GM12878 (cell line): ENCODE data around the gene PHPT1. TPM values are rescaled to one million over a fixed set of nuclear protein-coding genes. Genes with fewer than 3 reads are reported as not detected.

Source experiments
- EGR1 ChIP-seq, 2 experiments: IDR thresholded peaks; 1 replicate in 1 of 2; 2 replicates in 1 of 2; pipeline ENCODE4 v1.6.1; 2011 to 2012; ENCODE audit warnings: low read depth in 2 of 2, low read length in 2 of 2, borderline replicate concordance in 1 of 2, mild to moderate bottlenecking in 1 of 2, moderate library complexity in 1 of 2
- HDGF ChIP-seq: fragments of 450-650 bp; IDR thresholded peaks from 2 replicates; pipeline ENCODE4 v1.6.1; 2016; ENCODE audit warnings: antibody characterized with exemption
- IRF3 ChIP-seq: fragments of 450-650 bp; IDR thresholded peaks from 2 replicates; pipeline ENCODE4 v1.6.1; 2014; ENCODE audit warnings: mild to moderate bottlenecking
- MXI1 ChIP-seq: fragments of 150-350 bp; IDR thresholded peaks from 2 replicates; pipeline ENCODE4 v1.6.1; 2011; ENCODE audit warnings: low read depth, mild to moderate bottlenecking, inconsistent platforms, low read length, improper control_type of control experiment
- TAF1 ChIP-seq: IDR thresholded peaks from 2 replicates; pipeline ENCODE4 v1.6.1; 2011; ENCODE audit warnings: mild to moderate bottlenecking, low read depth, low read length, borderline replicate concordance
- TCF7 ChIP-seq: IDR thresholded peaks from 2 replicates; pipeline ENCODE4 v1.6.1; 2014; ENCODE audit warnings: antibody characterized with exemption, borderline replicate concordance
- ZNF274 ChIP-seq: IDR thresholded peaks from one replicate; pipeline ENCODE4 v1.8.0; 2011; ENCODE audit not compliant: insufficient read length, insufficient read depth
- polyA plus RNA-seq, 11 experiments: library from polyadenylated mRNA; depleted of rRNA in 4 of 11; unstranded in 6 of 11; stranded (reverse) in 5 of 11; fragments of >200 nt; fragmentation: Nextera tagmentation in 4 of 11; fragmentation: Illumina TruSeq in 1 of 11; extraction: Ambion mirVana in 4 of 11; extraction: Trizol in 1 of 11; gene quantifications; 1 replicate in 1 of 11; 2 replicates in 10 of 11; pipeline versions ENCODE4 v1.2.1 to v1.2.3, GENCODE V29; 2011 to 2016; ENCODE audit warnings: inconsistent platforms in 2 of 11, missing spikeins in 2 of 11, low read depth in 1 of 11
- total RNA-seq, 4 experiments: library from RNA; depleted of rRNA in 3 of 4; stranded (reverse); fragments of >200 nt in 3 of 4; fragmentation: Illumina TruSeq in 1 of 4; extraction: Trizol in 1 of 4; gene quantifications; 2 replicates each; pipeline versions ENCODE4 v1.2.1 to v1.2.3, GENCODE V29; 2013 to 2021
- TF ChIP-seq, protein P1 (sequence below): IDR thresholded peaks from 2 replicates; pipeline ENCODE4 v1.6.1; 2012; ENCODE audit warnings: mild to moderate bottlenecking, low read depth, low read length
- TF ChIP-seq, protein P2 (sequence below): IDR thresholded peaks from 2 replicates; pipeline ENCODE4 v1.6.1; 2011; ENCODE audit warnings: borderline replicate concordance, low read depth, mild to moderate bottlenecking, moderate library complexity, low read length; ENCODE audit not compliant: insufficient read depth, poor library complexity, severe bottlenecking

Gene PHPT1
- total and polyA plus RNA-seq, 10 of the 15 experiments (the other 5 are each of a cell fraction or from before 2014, with no cell fraction given), result 56.2 to 323 (median 140) TPM

GRCh38 chr9:136861874-136862457 lies 12.8 kb downstream of the PHPT1 start (continued):
- TF ChIP-seq MXI1 (no peak), TCF7 (no peak), IRF3 (no peak), HDGF (no peak), EGR1 (IDR thresholded peaks at IDR 0.05; ENCODE audit: borderline replicate concordance in 1 of 2, low read depth in 2 of 2, low read length in 2 of 2) (no peak), TAF1 (no peak), ZNF274 (no peak)
- TF ChIP-seq, protein P1, sequence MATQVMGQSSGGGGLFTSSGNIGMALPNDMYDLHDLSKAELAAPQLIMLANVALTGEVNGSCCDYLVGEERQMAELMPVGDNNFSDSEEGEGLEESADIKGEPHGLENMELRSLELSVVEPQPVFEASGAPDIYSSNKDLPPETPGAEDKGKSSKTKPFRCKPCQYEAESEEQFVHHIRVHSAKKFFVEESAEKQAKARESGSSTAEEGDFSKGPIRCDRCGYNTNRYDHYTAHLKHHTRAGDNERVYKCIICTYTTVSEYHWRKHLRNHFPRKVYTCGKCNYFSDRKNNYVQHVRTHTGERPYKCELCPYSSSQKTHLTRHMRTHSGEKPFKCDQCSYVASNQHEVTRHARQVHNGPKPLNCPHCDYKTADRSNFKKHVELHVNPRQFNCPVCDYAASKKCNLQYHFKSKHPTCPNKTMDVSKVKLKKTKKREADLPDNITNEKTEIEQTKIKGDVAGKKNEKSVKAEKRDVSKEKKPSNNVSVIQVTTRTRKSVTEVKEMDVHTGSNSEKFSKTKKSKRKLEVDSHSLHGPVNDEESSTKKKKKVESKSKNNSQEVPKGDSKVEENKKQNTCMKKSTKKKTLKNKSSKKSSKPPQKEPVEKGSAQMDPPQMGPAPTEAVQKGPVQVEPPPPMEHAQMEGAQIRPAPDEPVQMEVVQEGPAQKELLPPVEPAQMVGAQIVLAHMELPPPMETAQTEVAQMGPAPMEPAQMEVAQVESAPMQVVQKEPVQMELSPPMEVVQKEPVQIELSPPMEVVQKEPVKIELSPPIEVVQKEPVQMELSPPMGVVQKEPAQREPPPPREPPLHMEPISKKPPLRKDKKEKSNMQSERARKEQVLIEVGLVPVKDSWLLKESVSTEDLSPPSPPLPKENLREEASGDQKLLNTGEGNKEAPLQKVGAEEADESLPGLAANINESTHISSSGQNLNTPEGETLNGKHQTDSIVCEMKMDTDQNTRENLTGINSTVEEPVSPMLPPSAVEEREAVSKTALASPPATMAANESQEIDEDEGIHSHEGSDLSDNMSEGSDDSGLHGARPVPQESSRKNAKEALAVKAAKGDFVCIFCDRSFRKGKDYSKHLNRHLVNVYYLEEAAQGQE, result no peak
- TF ChIP-seq, protein P2, sequence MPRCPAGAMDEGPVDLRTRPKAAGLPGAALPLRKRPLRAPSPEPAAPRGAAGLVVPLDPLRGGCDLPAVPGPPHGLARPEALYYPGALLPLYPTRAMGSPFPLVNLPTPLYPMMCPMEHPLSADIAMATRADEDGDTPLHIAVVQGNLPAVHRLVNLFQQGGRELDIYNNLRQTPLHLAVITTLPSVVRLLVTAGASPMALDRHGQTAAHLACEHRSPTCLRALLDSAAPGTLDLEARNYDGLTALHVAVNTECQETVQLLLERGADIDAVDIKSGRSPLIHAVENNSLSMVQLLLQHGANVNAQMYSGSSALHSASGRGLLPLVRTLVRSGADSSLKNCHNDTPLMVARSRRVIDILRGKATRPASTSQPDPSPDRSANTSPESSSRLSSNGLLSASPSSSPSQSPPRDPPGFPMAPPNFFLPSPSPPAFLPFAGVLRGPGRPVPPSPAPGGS, result no peak
